CD4-positive, CD25-positive, alpha-beta regulatory T cell (primary cell): Measurements from ENCODE around the gene TPST2. TPM values are rescaled to one million over a fixed set of nuclear protein-coding genes. Genes with fewer than 3 reads are reported as not detected.

Experiments used
- ATAC-seq, 2 donors: fragments of 150-1000 bp; cut with Tn5 transposase; one replicate each; pipeline ENCODE4 v1.10.0; 2021; ENCODE audit warnings: low read depth in 2 of 2, moderate number of reproducible peaks in 2 of 2, moderate library complexity in 1 of 2
- DNase-seq, 3 donors: peaks; one replicate each; pipeline versions ENCODE4 v3.0.0 to v3.0.0-alpha.2; 2012 to 2022; ENCODE audit warnings: mixed read lengths in 1 of 3
- H3K27ac ChIP-seq: one replicate; pipeline ENCODE4 v1.7.0; 2013; ENCODE audit warnings: mild to moderate bottlenecking, low read length; ENCODE audit not compliant: insufficient read depth, poor library complexity, severe bottlenecking
- H3K27me3 ChIP-seq: one replicate; pipeline ENCODE4 v1.7.0; 2013; ENCODE audit warnings: low read length; ENCODE audit not compliant: control insufficient read depth, insufficient read depth
- H3K36me3 ChIP-seq: one replicate; pipeline ENCODE4 v1.7.0; 2013; ENCODE audit warnings: mild to moderate bottlenecking, low read length, moderate library complexity; ENCODE audit not compliant: control insufficient read depth, insufficient read depth
- H3K4me1 ChIP-seq: 2 replicates; pipeline ENCODE4 v1.7.0; 2013; ENCODE audit warnings: mild to moderate bottlenecking, low read length; ENCODE audit not compliant: insufficient read depth, control insufficient read depth, poor library complexity, severe bottlenecking
- H3K4me3 ChIP-seq: one replicate; pipeline ENCODE4 v1.7.0; 2013; ENCODE audit warnings: low read depth, mild to moderate bottlenecking, low read length, moderate library complexity
- H3K9me3 ChIP-seq, 2 experiments: 1 replicate in 1 of 2; 2 replicates in 1 of 2; pipeline ENCODE4 v1.7.0; 2013; ENCODE audit warnings: low read length in 2 of 2, mild to moderate bottlenecking in 1 of 2, moderate library complexity in 1 of 2; ENCODE audit not compliant: control insufficient read depth in 2 of 2
- H3K27ac Mint-ChIP-seq, 3 donors: one replicate each; pipeline ENCODE4 v1.8.0; 2020 to 2022; ENCODE audit warnings: mild to moderate bottlenecking in 3 of 3, mixed read lengths in 3 of 3, moderate library complexity in 2 of 3
- H3K27me3 Mint-ChIP-seq: one replicate; pipeline ENCODE4 v1.8.0; 2022; ENCODE audit warnings: mild to moderate bottlenecking, mixed read lengths
- H3K36me3 Mint-ChIP-seq: one replicate; pipeline ENCODE4 v1.8.0; 2020; ENCODE audit warnings: mixed read lengths
- H3K4me1 Mint-ChIP-seq, 4 donors: one replicate each; pipeline ENCODE4 v1.8.0; 2020 to 2022; ENCODE audit warnings: mixed read lengths in 4 of 4, mild to moderate bottlenecking in 1 of 4
- H3K4me3 Mint-ChIP-seq, 4 donors: one replicate each; pipeline ENCODE4 v1.8.0; 2020 to 2022; ENCODE audit warnings: mild to moderate bottlenecking in 4 of 4, mixed read lengths in 4 of 4, moderate library complexity in 3 of 4
- H3K9me3 Mint-ChIP-seq, 7 donors: one replicate each; pipeline ENCODE4 v1.8.0; 2020 to 2022; ENCODE audit warnings: mixed read lengths in 7 of 7, mild to moderate bottlenecking in 3 of 7, moderate library complexity in 2 of 7
- polyA plus RNA-seq, 4 donors: library from polyadenylated mRNA; unstranded; fragments of 300-500 nt; fragmentation: Illumina TruSeq; gene quantifications; one replicate each; pipeline ENCODE4 v1.2.3, GENCODE V29; 2021
- total RNA-seq: library from RNA; stranded (reverse); gene quantifications from one replicate; pipeline ENCODE4 v1.2.3, GENCODE V29; 2022

TPST2 gene
- total and polyA plus RNA-seq, 5 donors from 2014 or later: 36.0 to 64.6 (median 55.0) TPM

DNA sequence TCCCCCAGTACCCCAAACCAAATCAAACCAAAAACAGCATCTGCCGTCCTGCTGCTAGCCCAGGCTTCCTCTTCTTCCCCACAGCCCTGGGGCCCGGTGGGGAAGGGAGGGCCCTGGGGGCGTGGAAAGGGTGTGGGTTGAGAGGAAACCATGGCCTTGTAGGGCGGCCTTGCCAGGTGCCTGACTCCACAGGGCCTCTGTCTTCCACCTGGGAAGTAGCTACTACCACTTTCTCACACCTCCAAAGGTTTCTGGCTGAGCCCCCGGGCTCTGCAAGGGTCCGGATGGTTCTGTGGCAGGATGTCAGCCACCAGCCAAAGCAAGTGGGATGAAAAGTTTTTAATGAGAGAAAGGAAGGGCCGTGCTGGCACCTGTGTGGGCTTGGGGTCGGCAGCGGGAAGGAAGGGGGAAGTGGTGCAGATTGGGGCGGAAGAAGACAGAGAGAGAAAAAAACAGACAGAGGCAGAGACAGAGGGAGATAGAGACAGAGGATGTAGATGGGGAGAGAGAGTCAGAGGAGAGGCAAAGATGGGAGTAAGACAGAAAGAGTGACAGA is 10.5 kb downstream of the TPST2 start:
- H3K9me3 Mint-ChIP-seq: no peaks in the 10 kb centered on the region
- H3K4me1 ChIP-seq: peaks cover 29% of the 10 kb centered on the region
- H3K36me3 ChIP-seq: peaks cover 9% of the 10 kb centered on the region
- DNase-seq (peak; percentile 13 to 87 (median 48)), ATAC-seq (peak; percentile 86 to 88)
- no peaks in the 10 kb centered on the region for H3K27me3 ChIP-seq
- peak overlapping the region; percentile 53 for H3K4me3 ChIP-seq
- H3K9me3 ChIP-seq: no peaks in the 10 kb centered on the region
- H3K27me3 Mint-ChIP-seq: no peaks in the 10 kb centered on the region
- peak overlapping the region; percentile 83 to 98 (median 89) for H3K27ac Mint-ChIP-seq
- H3K36me3 Mint-ChIP-seq: peaks cover 17% of the 10 kb centered on the region
- H3K27ac ChIP-seq: peak overlapping the region; percentile 76
- peak overlapping the region; percentile 72 to 89 (median 79) for H3K4me3 Mint-ChIP-seq
- peaks cover 15 to 71% (median 44%) of the 10 kb centered on the region in 4 donors for H3K4me1 Mint-ChIP-seq

- H3K36me3 Mint-ChIP-seq: peaks cover 26% of the 10 kb centered on the region
- no peak for ATAC-seq
- no peak overlapping the region for H3K27ac Mint-ChIP-seq
Observed at GRCh38 chr22:26577081-26577480, 12.9 kb downstream of the TPST2 start.

DNA sequence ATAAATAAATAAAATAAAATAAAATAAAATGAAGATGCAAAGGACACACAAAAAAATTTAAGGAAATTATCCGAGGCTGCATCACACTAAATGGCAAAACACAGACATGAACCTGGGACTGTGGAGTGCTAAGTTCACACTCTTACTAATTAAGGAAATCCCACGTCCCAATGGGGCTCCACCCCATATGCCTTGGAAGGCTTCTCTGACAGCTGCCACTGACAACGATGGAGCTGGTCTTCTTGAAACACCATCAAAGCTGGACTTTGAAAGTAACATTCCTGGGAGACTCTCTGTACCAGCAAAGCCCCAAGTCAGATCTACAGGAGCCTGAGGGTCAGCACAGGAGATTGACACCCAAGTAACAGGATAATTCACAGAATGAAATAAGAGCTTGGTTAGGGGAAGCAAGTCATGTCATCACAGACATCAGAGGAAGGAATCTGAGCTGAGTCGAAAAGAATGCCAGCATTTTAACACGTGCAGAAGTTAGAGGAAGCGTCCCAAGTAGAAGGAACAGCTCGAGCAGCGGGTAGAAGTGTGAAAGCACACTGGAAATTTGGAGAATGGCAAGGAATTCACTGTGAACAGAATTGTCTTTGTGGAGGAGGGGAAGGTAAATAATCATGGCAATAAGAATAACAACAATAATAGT is 13.8 kb downstream of the TPST2 start:
- no peaks in the 10 kb centered on the region for H3K27me3 ChIP-seq
- no peaks in the 10 kb centered on the region for H3K9me3 ChIP-seq
- ATAC-seq (no peak), DNase-seq (no peak)
- Mint-ChIP-seq H3K4me1 (peaks cover 21 to 78% (median 56%) of the 10 kb centered on the region in 4 donors), H3K9me3 (no peaks in the 10 kb centered on the region), H3K4me3 (peak overlapping the region in 1 of 4 donors; percentile 63), H3K36me3 (peaks cover 34% of the 10 kb centered on the region), H3K27ac (peak overlapping the region in 1 of 3 donors; percentile 82), H3K27me3 (no peaks in the 10 kb centered on the region)
- no peak overlapping the region for H3K27ac ChIP-seq
- no peak overlapping the region for H3K4me3 ChIP-seq
- H3K36me3 ChIP-seq: peaks cover 6% of the 10 kb centered on the region
- H3K4me1 ChIP-seq: peaks cover 26% of the 10 kb centered on the region

More at GRCh38 chr22:26577081-26577480, 12.9 kb downstream of the TPST2 start:
- peaks cover 21 to 77% (median 53%) of the 10 kb centered on the region in 4 donors for H3K4me1 Mint-ChIP-seq
- H3K36me3 ChIP-seq: peaks cover 11% of the 10 kb centered on the region
- H3K9me3 Mint-ChIP-seq: no peaks in the 10 kb centered on the region
- H3K27me3 Mint-ChIP-seq: no peaks in the 10 kb centered on the region
- H3K4me3 Mint-ChIP-seq: no peak overlapping the region
- no peaks in the 10 kb centered on the region for H3K9me3 ChIP-seq
- peaks cover 29% of the 10 kb centered on the region for H3K4me1 ChIP-seq
- no peak for DNase-seq
- no peak overlapping the region for H3K4me3 ChIP-seq
- no peak overlapping the region for H3K27ac ChIP-seq
- H3K27me3 ChIP-seq: no peaks in the 10 kb centered on the region

DNA sequence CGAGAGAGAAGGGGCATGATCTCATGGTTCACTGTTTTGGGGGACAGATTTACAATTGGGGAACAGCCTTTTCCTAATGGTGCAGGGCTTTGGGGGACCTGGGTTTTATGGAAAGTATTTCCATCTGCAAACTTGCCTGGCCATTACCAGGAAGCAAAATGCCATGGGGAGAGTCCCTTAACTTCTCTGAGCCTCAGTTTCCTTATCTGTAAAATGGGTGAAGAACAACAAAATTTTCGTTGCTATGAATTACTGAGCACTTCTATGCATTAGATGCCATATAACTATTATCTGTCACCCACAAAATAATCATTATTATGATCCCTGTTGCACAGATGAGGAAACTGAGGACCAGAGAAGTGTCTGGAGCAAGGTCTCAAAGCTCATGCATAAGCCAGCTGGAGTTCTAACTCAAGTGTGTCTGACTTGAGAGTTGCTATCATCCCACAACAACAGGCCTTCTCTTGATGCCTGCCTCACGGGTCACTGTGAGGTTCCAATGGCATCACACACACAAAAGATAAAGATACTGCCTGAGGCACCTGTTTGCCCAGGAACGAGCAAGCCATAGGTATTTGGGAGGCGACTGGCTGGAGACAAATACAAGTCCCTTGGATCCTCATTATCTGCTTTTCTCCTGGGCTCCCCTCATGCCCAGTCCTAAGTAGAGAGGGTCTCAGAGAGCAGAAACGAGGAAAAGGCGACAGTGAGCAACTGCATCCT is 15.8 kb downstream of the TPST2 start:
- Histone ChIP-seq H3K27me3 (no peaks in the 10 kb centered on the region), H3K9me3 (no peaks in the 10 kb centered on the region), H3K36me3 (peaks cover 6% of the 10 kb centered on the region), H3K27ac (no peak overlapping the region), H3K4me3 (no peak overlapping the region), H3K4me1 (peaks cover 6% of the 10 kb centered on the region)
- H3K27me3 Mint-ChIP-seq: no peaks in the 10 kb centered on the region
- ATAC-seq: no peak
- peak overlapping the region in 1 of 4 donors; percentile 39 for H3K4me3 Mint-ChIP-seq
- H3K4me1 Mint-ChIP-seq: peaks cover 13 to 71% (median 49%) of the 10 kb centered on the region in 4 donors
- DNase-seq: no peak
- H3K9me3 Mint-ChIP-seq: no peaks in the 10 kb centered on the region
- H3K36me3 Mint-ChIP-seq: peaks cover 41% of the 10 kb centered on the region
- peak overlapping the region in 2 of 3 donors; percentile 55 to 73 for H3K27ac Mint-ChIP-seq

GRCh38 chr22:26573026-26573662 is 16.8 kb downstream of the TPST2 start:
- Histone ChIP-seq H3K27me3 (no peaks in the 10 kb centered on the region), H3K9me3 (no peaks in the 10 kb centered on the region), H3K4me1 (no peaks in the 10 kb centered on the region), H3K36me3 (peaks cover 6% of the 10 kb centered on the region), H3K27ac (no peak overlapping the region), H3K4me3 (no peak overlapping the region)
- peak overlapping the region; percentile 6 to 73 (median 65) for H3K27ac Mint-ChIP-seq
- no peak overlapping the region for H3K4me3 Mint-ChIP-seq
- H3K27me3 Mint-ChIP-seq: no peaks in the 10 kb centered on the region
- peaks cover 42% of the 10 kb centered on the region for H3K36me3 Mint-ChIP-seq
- DNase-seq (no peak), ATAC-seq (no peak)
- peaks cover 12 to 63% (median 50%) of the 10 kb centered on the region in 4 donors for H3K4me1 Mint-ChIP-seq
- no peaks in the 10 kb centered on the region for H3K9me3 Mint-ChIP-seq

- ATAC-seq (no peak), DNase-seq (no peak)
- H3K27ac ChIP-seq: no peak overlapping the region
- H3K27me3 ChIP-seq: no peaks in the 10 kb centered on the region
- H3K4me1 Mint-ChIP-seq: peaks cover 11 to 61% (median 51%) of the 10 kb centered on the region in 4 donors
- H3K4me3 Mint-ChIP-seq: no peak overlapping the region
- peaks cover 6% of the 10 kb centered on the region for H3K36me3 ChIP-seq
- H3K36me3 Mint-ChIP-seq: peaks cover 37% of the 10 kb centered on the region
- H3K9me3 Mint-ChIP-seq: no peaks in the 10 kb centered on the region
- H3K4me1 ChIP-seq: no peaks in the 10 kb centered on the region
- no peak overlapping the region for H3K4me3 ChIP-seq
- no peaks in the 10 kb centered on the region for H3K27me3 Mint-ChIP-seq
- H3K27ac Mint-ChIP-seq: peak overlapping the region; percentile 27 to 68 (median 37)
- H3K9me3 ChIP-seq: no peaks in the 10 kb centered on the region
Observed at GRCh38 chr22:26570864-26571525, 18.9 kb downstream of the TPST2 start.

GRCh38 chr22:26570115-26570514 is 19.8 kb downstream of the TPST2 start:
- Mint-ChIP-seq H3K9me3 (no peaks in the 10 kb centered on the region), H3K4me1 (peaks cover 11 to 61% (median 48%) of the 10 kb centered on the region in 4 donors), H3K4me3 (no peak overlapping the region), H3K27me3 (no peaks in the 10 kb centered on the region), H3K36me3 (peaks cover 33% of the 10 kb centered on the region), H3K27ac (peak overlapping the region in 1 of 3 donors; percentile 37)
- Histone ChIP-seq H3K36me3 (peaks cover 10% of the 10 kb centered on the region), H3K27ac (no peak overlapping the region), H3K4me3 (no peak overlapping the region), H3K27me3 (no peaks in the 10 kb centered on the region), H3K4me1 (no peaks in the 10 kb centered on the region), H3K9me3 (no peaks in the 10 kb centered on the region)
- ATAC-seq: no peak
- no peak for DNase-seq
